Hepatocyte (in vitro differentiated cells): ENCODE measurements around the gene FBXO44. TPM values are rescaled to one million over a fixed set of nuclear protein-coding genes. Genes with fewer than 3 reads are reported as not detected.
"Not testable (repeated sequence)": the region's sequence is repeated elsewhere in the genome, so short reads cannot be mapped to it uniquely, and the experiment has no call there.

Experiments
- DNase-seq: peaks from one replicate; pipeline ENCODE4 v3.0.0-alpha.2; 2016; ENCODE audit warnings: low spot score
- H2AFZ ChIP-seq: fragments of 200-600 bp; sonication (generic); 2 replicates; pipeline ENCODE4 v1.6.0; 2016; ENCODE audit warnings: antibody characterized with exemption, mild to moderate bottlenecking
- H3K27ac ChIP-seq: fragments of 200-600 bp; sonication (generic); 2 replicates; pipeline ENCODE4 v1.5.1; 2016; ENCODE audit warnings: mild to moderate bottlenecking
- H3K27me3 ChIP-seq: fragments of 200-600 bp; sonication (generic); 2 replicates; pipeline ENCODE4 v1.6.1; 2016
- H3K36me3 ChIP-seq: fragments of 200-600 bp; sonication (generic); replicated peaks from 2 replicates; pipeline ENCODE4 v1.5.1; 2016; ENCODE audit warnings: low read depth; ENCODE audit not compliant: insufficient read depth
- H3K4me1 ChIP-seq: fragments of 200-600 bp; sonication (generic); 2 replicates; pipeline ENCODE4 v1.5.1; 2016; ENCODE audit warnings: mild to moderate bottlenecking, moderate library complexity; ENCODE audit not compliant: insufficient read depth
- H3K4me2 ChIP-seq: fragments of 200-600 bp; sonication (generic); 2 replicates; pipeline ENCODE4 v1.6.0; 2016
- H3K4me3 ChIP-seq: fragments of 200-600 bp; sonication (generic); 2 replicates; pipeline ENCODE4 v1.5.1; 2016; ENCODE audit warnings: mild to moderate bottlenecking
- H3K79me2 ChIP-seq: fragments of 200-600 bp; sonication (generic); 2 replicates; pipeline ENCODE4 v1.6.0; 2017; ENCODE audit warnings: mild to moderate bottlenecking
- H3K9me2 ChIP-seq: fragments of 200-600 bp; sonication (generic); replicated peaks from 2 replicates; pipeline ENCODE4 v1.6.0; 2017; ENCODE audit warnings: mild to moderate bottlenecking; ENCODE audit not compliant: insufficient read depth
- H3K9me3 ChIP-seq: fragments of 200-600 bp; sonication (generic); 2 replicates; pipeline ENCODE4 v1.5.1; 2016; ENCODE audit warnings: low read depth, mild to moderate bottlenecking
- H4K20me1 ChIP-seq: fragments of 200-600 bp; sonication (generic); 2 replicates; pipeline ENCODE4 v1.6.0; 2016; ENCODE audit warnings: mild to moderate bottlenecking; ENCODE audit not compliant: insufficient read depth, poor library complexity, severe bottlenecking
- EZH2 ChIP-seq: fragments of 200-600 bp; sonication (generic); IDR thresholded peaks from 2 replicates; pipeline ENCODE4 v1.6.1; 2016; ENCODE audit warnings: antibody characterized with exemption, mild to moderate bottlenecking, borderline replicate concordance
- EZH2phosphoT487 ChIP-seq: fragments of 200-600 bp; sonication (generic); IDR thresholded peaks from one replicate; pipeline ENCODE4 v1.6.1; 2018; ENCODE audit warnings: antibody characterized with exemption, mild to moderate bottlenecking, low read depth, moderate library complexity; ENCODE audit not compliant: unreplicated experiment, severe bottlenecking
- WGBS: methylation state at CpG from one replicate; pipeline ENCODE4 v1.1.6; 2016; ENCODE audit warnings: low lambda C conversion rate; ENCODE audit errors: missing lambda C conversion rate; 5-methylcytosine and 5-hydroxymethylcytosine counted together
- polyA plus RNA-seq: library from polyadenylated mRNA; unstranded; fragments of >200 nt; fragmentation: Nextera tagmentation; extraction: Ambion mirVana; gene quantifications from 2 replicates; pipeline ENCODE4 v1.2.1, GENCODE V29; 2016
- total RNA-seq: library from RNA; depleted of rRNA; stranded (reverse); fragments of >200 nt; gene quantifications from 2 replicates; pipeline ENCODE4 v1.2.3, GENCODE V29; 2014
- TF ChIP-seq, protein P1 (sequence below): fragments of 200-600 bp; sonication (generic); IDR thresholded peaks from 2 replicates; pipeline ENCODE4 v1.5.1; 2016; ENCODE audit warnings: antibody characterized with exemption, mild to moderate bottlenecking; ENCODE audit not compliant: poor library complexity

Gene FBXO44, protein sequence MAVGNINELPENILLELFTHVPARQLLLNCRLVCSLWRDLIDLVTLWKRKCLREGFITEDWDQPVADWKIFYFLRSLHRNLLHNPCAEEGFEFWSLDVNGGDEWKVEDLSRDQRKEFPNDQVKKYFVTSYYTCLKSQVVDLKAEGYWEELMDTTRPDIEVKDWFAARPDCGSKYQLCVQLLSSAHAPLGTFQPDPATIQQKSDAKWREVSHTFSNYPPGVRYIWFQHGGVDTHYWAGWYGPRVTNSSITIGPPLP
- 15.9 and 24.8 TPM in 2 replicates for total RNA-seq
- polyA plus RNA-seq: 37.9 and 41.2 TPM in 2 replicates

DNA sequence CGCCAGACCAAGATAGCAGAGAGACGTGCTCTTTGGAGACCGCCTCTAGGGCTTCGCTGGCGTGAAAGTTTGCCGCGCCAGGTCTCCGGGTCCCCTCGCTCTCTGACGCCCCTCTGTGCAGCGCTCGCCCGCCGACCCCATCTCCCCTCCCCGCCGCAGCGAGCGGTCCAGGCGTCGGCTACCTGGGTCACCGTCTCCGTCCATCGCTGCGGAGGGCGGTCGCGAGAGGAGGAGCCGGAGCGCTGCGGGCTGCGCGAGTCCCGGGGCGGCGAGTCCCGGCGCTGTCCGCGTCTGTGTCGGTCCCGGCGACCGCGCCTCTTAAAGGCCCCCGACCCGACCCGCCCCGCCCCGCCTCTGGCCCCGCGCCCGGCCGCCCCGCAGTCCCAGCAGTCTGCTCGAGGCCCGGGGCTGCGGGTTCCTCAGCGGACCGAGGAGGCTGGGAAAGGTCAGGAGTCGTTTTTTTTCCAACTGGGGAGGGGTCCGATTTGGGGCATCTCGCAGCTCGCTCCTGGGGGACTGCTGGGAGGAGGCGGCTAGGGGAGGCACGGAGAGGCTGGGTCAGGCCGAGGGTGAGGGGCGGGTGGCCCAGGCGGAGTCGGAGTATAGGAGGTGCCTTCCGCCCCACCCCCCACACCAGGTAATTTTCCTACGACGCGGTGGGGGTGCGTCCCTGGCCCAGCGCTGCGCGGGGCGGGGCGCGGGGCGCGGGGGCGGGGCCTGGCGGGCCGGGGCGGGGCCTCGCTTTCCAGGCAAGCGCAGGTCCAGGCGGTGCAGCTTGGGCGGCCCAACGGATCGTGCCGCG, at the start of gene FBXO44, which contains the start of gene FBXO2:
FBXO44 (plus strand) TSS at position 741 of the 802 bp plus-strand sequence. CDS start 959 bp downstream, outside the sequence.
FBXO2 (minus strand) TSS at position 293 of the 802 bp plus-strand sequence; CDS start at position 204, 89 bp downstream.
- Histone ChIP-seq H3K36me3 (no peaks in the 10 kb centered on the region), H3K4me1 (peaks cover 15% of the 10 kb centered on the region), H3K27ac (peak within 1 kb of the TSS; percentile 98), H3K9me3 (no peaks in the 10 kb centered on the region), H2AFZ (peak within 1 kb of the TSS; percentile 98), H3K79me2 (peaks cover 26% of the 10 kb centered on the region), H3K9me2 (no peaks in the 10 kb centered on the region), H4K20me1 (no peaks in the 10 kb centered on the region), H3K4me2 (peak within 1 kb of the TSS; percentile 100), H3K27me3 (no peaks in the 10 kb centered on the region), H3K4me3 (peak within 1 kb of the TSS; percentile 83)
- 3% methylated on average over 41 of the region's 94 CpGs for WGBS
- TF ChIP-seq EZH2 (no peak), EZH2phosphoT487 (no peak)
- TF ChIP-seq, protein P1, sequence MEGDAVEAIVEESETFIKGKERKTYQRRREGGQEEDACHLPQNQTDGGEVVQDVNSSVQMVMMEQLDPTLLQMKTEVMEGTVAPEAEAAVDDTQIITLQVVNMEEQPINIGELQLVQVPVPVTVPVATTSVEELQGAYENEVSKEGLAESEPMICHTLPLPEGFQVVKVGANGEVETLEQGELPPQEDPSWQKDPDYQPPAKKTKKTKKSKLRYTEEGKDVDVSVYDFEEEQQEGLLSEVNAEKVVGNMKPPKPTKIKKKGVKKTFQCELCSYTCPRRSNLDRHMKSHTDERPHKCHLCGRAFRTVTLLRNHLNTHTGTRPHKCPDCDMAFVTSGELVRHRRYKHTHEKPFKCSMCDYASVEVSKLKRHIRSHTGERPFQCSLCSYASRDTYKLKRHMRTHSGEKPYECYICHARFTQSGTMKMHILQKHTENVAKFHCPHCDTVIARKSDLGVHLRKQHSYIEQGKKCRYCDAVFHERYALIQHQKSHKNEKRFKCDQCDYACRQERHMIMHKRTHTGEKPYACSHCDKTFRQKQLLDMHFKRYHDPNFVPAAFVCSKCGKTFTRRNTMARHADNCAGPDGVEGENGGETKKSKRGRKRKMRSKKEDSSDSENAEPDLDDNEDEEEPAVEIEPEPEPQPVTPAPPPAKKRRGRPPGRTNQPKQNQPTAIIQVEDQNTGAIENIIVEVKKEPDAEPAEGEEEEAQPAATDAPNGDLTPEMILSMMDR: no peak
- peak; percentile 86 for DNase-seq

DNA sequence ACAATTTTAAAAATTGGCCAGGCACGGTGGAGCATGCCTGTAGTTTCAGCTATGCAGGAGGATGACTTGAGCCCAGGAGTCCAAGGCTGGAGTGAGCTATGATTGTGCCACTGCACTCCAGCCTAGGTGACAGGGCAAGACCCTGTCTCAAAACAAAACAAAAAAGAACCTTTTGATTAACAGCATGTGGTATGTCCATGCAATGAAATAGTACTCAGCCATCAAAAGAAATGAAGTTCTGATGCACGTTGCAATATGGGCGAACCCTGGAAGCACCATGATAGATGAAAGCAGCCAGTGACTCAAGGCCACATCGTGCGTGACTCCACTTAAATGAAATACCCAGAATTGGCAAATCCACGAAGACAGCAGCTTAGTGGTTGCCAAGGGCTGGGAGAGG, 47.9 kb upstream of the FBXO44 start:
- no peaks in the 10 kb centered on the region for H3K27me3 ChIP-seq
- no peaks in the 10 kb centered on the region for H3K36me3 ChIP-seq
- H3K4me2 ChIP-seq: no peak overlapping the region
- no peaks in the 10 kb centered on the region for H4K20me1 ChIP-seq
- H3K4me3 ChIP-seq: no peak overlapping the region
- no peaks in the 10 kb centered on the region for H3K4me1 ChIP-seq
- no peaks in the 10 kb centered on the region for H3K9me3 ChIP-seq
- no peak for TF ChIP-seq EZH2phosphoT487
- TF ChIP-seq EZH2: no peak
- TF ChIP-seq, protein P1: no peak
- no peak for DNase-seq
- no peak overlapping the region for H2AFZ ChIP-seq
- H3K79me2 ChIP-seq: no peaks in the 10 kb centered on the region
- no peaks in the 10 kb centered on the region for H3K9me2 ChIP-seq
- no peak overlapping the region for H3K27ac ChIP-seq
- 92% methylated on average over 6 of the region's 6 CpGs for WGBS

DNA sequence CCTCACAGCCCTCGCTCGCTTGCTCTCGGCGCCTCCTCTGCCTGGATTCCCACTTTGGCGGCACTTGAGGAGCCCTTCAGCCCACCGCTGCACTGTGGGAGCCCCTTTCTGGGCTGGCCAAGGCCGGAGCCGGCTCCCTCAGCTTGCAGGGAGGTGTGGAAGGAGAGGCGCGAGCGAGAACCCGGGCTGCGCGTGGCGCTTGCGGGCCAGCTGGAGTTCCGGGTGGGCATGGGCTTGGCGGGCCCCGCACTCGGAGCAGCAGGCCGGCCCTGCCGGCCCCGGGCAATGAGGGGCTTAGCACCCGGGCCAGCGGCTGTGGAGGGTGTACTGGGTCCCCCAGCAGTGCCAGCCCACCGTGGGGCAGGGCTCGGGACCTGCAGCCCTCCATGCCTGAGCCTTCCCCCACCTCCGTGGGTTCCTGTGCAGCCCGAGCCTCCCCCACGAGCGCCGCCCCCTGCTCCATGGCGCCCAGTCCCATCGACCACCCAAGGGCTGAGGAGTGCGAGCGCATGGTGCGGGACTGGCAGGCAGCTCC, 46.0 kb upstream of the FBXO44 start:
- DNase-seq: not testable (repeated sequence)

DNA sequence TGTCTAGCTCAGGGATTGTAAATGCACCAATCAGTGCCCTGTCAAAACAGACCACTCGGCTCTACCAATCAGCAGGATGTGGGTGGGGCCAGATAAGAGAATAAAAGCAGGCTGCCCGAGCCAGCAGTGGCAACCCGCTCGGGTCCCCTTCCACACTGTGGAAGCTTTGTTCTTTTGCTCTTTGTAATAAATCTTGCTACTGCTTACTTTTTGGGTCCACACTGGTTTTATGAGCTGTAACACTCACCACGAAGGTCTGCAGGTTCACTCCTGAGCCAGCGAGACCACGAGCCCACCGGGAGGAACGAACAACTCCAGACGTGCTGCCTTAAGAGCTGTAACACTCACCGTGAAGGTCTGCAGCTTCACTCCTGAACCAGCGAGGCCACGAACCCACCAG, 45.3 kb upstream of the FBXO44 start:
- H3K36me3 ChIP-seq, H3K9me2 ChIP-seq, H3K79me2 ChIP-seq, H3K4me3 ChIP-seq, H4K20me1 ChIP-seq, DNase-seq, H3K27me3 ChIP-seq, H2AFZ ChIP-seq, H3K4me2 ChIP-seq, H3K27ac ChIP-seq, H3K9me3 ChIP-seq, H3K4me1 ChIP-seq: not testable (repeated sequence)
- WGBS: 88% methylated on average over 13 of the region's 13 CpGs

More for the DNA sequence above, 46.0 kb upstream of the FBXO44 start:
- 98% methylated on average over 32 of the region's 37 CpGs for WGBS
- not testable (repeated sequence) for H3K4me1 ChIP-seq, H3K9me3 ChIP-seq, H4K20me1 ChIP-seq, H3K79me2 ChIP-seq, H2AFZ ChIP-seq, H3K27me3 ChIP-seq, H3K9me2 ChIP-seq, H3K27ac ChIP-seq, H3K36me3 ChIP-seq, H3K4me3 ChIP-seq, H3K4me2 ChIP-seq
